Osteocyte (in vitro differentiated cells): Measurements from ENCODE around the gene HIVEP3. TPM values are rescaled to one million over a fixed set of nuclear protein-coding genes. Genes with fewer than 3 reads are reported as not detected.

Source experiments
- DNase-seq: peaks from one replicate; pipeline ENCODE4 v3.0.0; 2021; ENCODE audit warnings: mixed read lengths; ENCODE audit not compliant: unreplicated experiment; ENCODE audit errors: extremely low spot score
- H3K27ac Mint-ChIP-seq: one replicate; pipeline ENCODE4 v1.8.0; 2021; ENCODE audit warnings: mild to moderate bottlenecking, mixed read lengths; ENCODE audit not compliant: unreplicated experiment
- H3K27me3 Mint-ChIP-seq: one replicate; pipeline ENCODE4 v1.8.0; 2021; ENCODE audit warnings: mixed read lengths; ENCODE audit not compliant: unreplicated experiment
- H3K36me3 Mint-ChIP-seq: one replicate; pipeline ENCODE4 v1.8.0; 2021; ENCODE audit warnings: mixed read lengths; ENCODE audit not compliant: unreplicated experiment
- H3K4me1 Mint-ChIP-seq: one replicate; pipeline ENCODE4 v1.8.0; 2021; ENCODE audit warnings: mixed read lengths; ENCODE audit not compliant: unreplicated experiment
- H3K4me3 Mint-ChIP-seq: one replicate; pipeline ENCODE4 v1.8.0; 2021; ENCODE audit warnings: mild to moderate bottlenecking, moderate library complexity, mixed read lengths; ENCODE audit not compliant: unreplicated experiment
- H3K9me3 Mint-ChIP-seq: one replicate; pipeline ENCODE4 v1.8.0; 2021; ENCODE audit warnings: mixed read lengths; ENCODE audit not compliant: unreplicated experiment
- CTCF ChIP-seq: fragments of 200-600 bp; sonication (generic); IDR thresholded peaks from 2 replicates; pipeline ENCODE4 v1.5.0; 2021; ENCODE audit warnings: antibody characterized with exemption, mild to moderate bottlenecking, moderate library complexity
- total RNA-seq: library from RNA; stranded (reverse); gene quantifications from 2 replicates; pipeline ENCODE4 v1.2.1, GENCODE V29; 2021

HIVEP3 gene
- total RNA-seq, 1 donor from 2014 or later = 0.97 TPM

DNA sequence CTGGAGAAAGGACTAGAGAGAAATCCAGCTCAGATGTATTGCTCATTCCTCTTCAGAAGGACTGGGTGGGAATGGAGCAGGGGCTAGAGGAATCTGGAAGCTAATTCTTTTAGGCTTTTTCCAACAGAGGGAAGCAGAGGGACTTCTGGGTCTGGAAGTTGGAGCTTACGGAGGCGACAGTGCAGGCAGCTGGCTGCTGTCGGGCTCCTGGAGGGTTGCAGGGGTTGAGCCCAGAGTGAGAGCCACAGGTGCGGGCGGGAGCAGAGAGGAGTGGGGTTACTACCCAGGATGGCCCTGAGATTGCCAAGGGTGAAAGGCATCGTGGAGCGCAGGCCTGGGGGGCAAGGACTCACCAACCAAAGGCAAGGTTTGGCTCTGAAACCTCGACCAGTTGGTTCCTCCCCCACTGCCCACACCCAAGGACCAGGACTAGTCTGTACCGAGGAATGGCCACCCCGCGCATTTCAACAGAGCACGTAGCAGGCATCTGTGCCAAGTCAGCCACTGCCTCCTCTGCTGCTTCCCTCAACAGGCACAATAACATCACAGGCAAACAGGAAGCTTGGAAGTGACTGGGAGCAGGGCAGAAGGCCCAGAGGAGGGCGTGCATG lies 411.5 kb downstream of the HIVEP3 start:
- Mint-ChIP-seq H3K27ac (no peak overlapping the region), H3K9me3 (no peaks in the 10 kb centered on the region), H3K36me3 (no peaks in the 10 kb centered on the region), H3K4me1 (peaks cover 16% of the 10 kb centered on the region), H3K4me3 (no peak overlapping the region), H3K27me3 (no peaks in the 10 kb centered on the region)
- no peak for TF ChIP-seq CTCF
- no peak for DNase-seq

DNA sequence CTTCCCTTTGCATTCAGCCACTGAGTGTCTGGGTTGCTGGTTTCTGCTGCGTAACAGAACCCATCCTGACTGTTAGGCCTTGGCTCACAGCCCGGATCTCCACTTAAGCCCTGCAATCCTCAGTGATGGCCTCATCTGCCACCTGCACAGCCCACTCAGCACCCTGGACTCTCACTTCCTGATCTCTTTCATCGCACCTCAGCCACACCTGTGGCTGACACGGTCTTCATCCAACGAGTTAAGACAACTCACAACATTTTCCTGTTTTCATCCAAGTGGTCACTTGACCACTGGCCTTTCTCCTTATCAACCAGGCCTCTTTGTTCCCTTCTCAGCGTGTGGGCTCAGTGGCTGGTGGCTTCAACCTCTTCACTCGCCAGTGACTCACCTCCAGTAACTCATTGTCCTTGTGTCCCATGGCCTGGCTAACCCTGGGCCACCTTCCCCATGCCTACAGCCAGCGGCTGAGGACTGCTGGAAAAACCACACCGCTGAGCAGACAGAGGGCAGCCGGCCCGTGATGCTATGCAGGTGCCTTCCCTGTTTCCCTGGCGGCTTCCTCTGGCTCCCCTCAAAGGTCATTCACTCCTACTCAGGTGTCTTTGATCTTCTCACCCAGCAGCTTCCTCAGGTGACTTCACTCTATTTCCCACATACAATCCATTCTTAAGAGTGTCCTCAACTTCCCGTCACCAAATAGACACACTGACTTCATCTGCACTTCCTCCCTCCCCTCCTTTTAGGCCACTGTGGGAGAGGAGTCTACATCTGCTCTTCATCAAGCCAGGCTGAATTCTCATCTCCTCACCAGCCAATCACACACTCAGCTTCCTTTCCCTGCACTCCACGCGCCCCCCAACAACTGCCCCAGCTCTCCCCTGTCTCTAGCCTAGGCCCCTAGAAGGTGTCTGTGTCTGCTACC lies 414.3 kb downstream of the HIVEP3 start:
- Mint-ChIP-seq H3K4me1 (peaks cover 19% of the 10 kb centered on the region), H3K4me3 (no peak overlapping the region), H3K9me3 (no peaks in the 10 kb centered on the region), H3K27ac (peak overlapping the region; percentile 17), H3K27me3 (no peaks in the 10 kb centered on the region), H3K36me3 (no peaks in the 10 kb centered on the region)
- no peak for DNase-seq
- TF ChIP-seq CTCF = no peak

DNA sequence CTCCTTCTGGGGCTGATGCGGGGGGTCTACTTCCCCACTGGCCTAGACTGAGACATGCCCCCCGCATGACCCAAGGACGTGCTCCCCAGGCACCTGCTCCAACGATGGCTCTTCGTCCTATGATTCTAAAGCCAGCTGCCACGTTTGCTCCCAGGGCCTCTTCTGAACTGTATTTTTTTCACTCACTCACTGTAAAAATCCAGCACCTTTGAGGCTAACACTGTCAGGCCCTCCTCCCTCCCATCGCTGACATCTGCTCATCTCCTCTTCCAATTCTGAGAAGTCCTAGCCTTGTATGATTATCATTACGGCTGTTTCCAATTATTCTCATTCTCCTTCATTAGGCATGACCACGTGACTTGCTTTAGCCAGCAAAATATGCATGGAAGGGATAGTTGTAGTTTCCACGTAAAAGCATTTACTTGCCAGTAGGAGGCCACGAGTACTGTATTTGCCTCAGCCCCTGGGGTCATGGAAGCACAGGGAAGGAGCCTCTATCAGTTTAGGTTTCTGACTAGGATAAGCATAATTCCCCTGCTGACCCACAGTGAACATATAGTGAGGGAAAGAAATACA lies 415.1 kb downstream of the HIVEP3 start:
- Mint-ChIP-seq H3K4me3 (no peak overlapping the region), H3K27me3 (no peaks in the 10 kb centered on the region), H3K9me3 (no peaks in the 10 kb centered on the region), H3K27ac (no peak overlapping the region), H3K36me3 (no peaks in the 10 kb centered on the region), H3K4me1 (peaks cover 26% of the 10 kb centered on the region)
- no peak for DNase-seq
- no peak for TF ChIP-seq CTCF

GRCh38 chr1:41502912-41503311 lies 415.8 kb downstream of the HIVEP3 start:
- Mint-ChIP-seq H3K27ac (no peak overlapping the region), H3K9me3 (no peaks in the 10 kb centered on the region), H3K4me3 (no peak overlapping the region), H3K27me3 (no peaks in the 10 kb centered on the region), H3K4me1 (peaks cover 32% of the 10 kb centered on the region), H3K36me3 (no peaks in the 10 kb centered on the region)
- DNase-seq = no peak
- no peak for TF ChIP-seq CTCF

GRCh38 chr1:41501581-41501980 lies 417.1 kb downstream of the HIVEP3 start:
- Mint-ChIP-seq H3K36me3 (no peaks in the 10 kb centered on the region), H3K4me3 (no peak overlapping the region), H3K27me3 (no peaks in the 10 kb centered on the region), H3K4me1 (peaks cover 42% of the 10 kb centered on the region), H3K27ac (no peak overlapping the region), H3K9me3 (no peaks in the 10 kb centered on the region)
- TF ChIP-seq CTCF = no peak
- DNase-seq = no peak
